WTC11 (cell line): ENCODE measurements around the gene ZNF564. TPM values are rescaled to one million over a fixed set of nuclear protein-coding genes. Genes with fewer than 3 reads are reported as not detected.

ENCODE experiments used
- ATAC-seq: fragments of 200-7000 bp; cut with Tn5 transposase; 2 replicates; pipeline ENCODE4 v1.10.0; 2021; ENCODE audit warnings: mild to moderate bottlenecking, moderate library complexity
- CTCF ChIA-PET: fragments of 300-600 bp; sonication (Branson Sonifier 250); formaldehyde crosslinking; loops from one replicate; lab custom pipeline; 2021; ENCODE audit warnings: antibody characterized with exemption; lab: Charles Lee
- POLR2A ChIA-PET: fragments of 350-600 bp; sonication (Branson Sonifier 250); formaldehyde crosslinking; loops from one replicate; lab custom pipeline; 2021; ENCODE audit warnings: antibody characterized with exemption; lab: Charles Lee
- DNase-seq: peaks from one replicate; pipeline ENCODE4 v3.0.0; 2021; ENCODE audit warnings: low spot score
- H3K27ac Mint-ChIP-seq: 2 replicates; pipeline ENCODE4 v1.8.0; 2021; ENCODE audit warnings: mixed read lengths
- H3K27me3 Mint-ChIP-seq: 2 replicates; pipeline ENCODE4 v1.8.0; 2021; ENCODE audit warnings: low read depth, mild to moderate bottlenecking, moderate library complexity, mixed read lengths
- H3K36me3 Mint-ChIP-seq: 2 replicates; pipeline ENCODE4 v1.8.0; 2021; ENCODE audit warnings: mixed read lengths
- H3K4me1 Mint-ChIP-seq: 2 replicates; pipeline ENCODE4 v1.8.0; 2022; ENCODE audit warnings: mixed read lengths
- H3K4me3 Mint-ChIP-seq: 2 replicates; pipeline ENCODE4 v1.8.0; 2021; ENCODE audit warnings: mild to moderate bottlenecking, moderate library complexity, mixed read lengths
- H3K9me3 Mint-ChIP-seq: 2 replicates; pipeline ENCODE4 v1.8.0; 2021; ENCODE audit warnings: mixed read lengths
- ARID4B ChIP-seq: sonication (generic); formaldehyde crosslinking; IDR thresholded peaks from 2 replicates; pipeline ENCODE4 v1.8.0; 2023; ENCODE audit warnings: missing genetic modification reagents, mild to moderate bottlenecking, borderline replicate concordance
- ATF1 ChIP-seq: sonication (generic); formaldehyde crosslinking; IDR thresholded peaks from 2 replicates; pipeline ENCODE4 v1.8.1; 2023; ENCODE audit warnings: mild to moderate bottlenecking, moderate library complexity, missing genetic modification reagents
- CBFB ChIP-seq: sonication (generic); formaldehyde crosslinking; IDR thresholded peaks from 2 replicates; pipeline ENCODE4 v1.8.1; 2022; ENCODE audit warnings: mild to moderate bottlenecking, low read depth, missing genetic modification reagents
- EMX1 ChIP-seq: fragments of 250-450 bp; sonication (Bioruptor Pico); IDR thresholded peaks from 2 replicates; pipeline ENCODE4 v1.8.0; 2021; ENCODE audit warnings: mild to moderate bottlenecking
- JAZF1 ChIP-seq: fragments of 250-450 bp; sonication (Bioruptor Pico); IDR thresholded peaks from 2 replicates; pipeline ENCODE4 v1.9.0; 2021; ENCODE audit warnings: moderate library complexity, mild to moderate bottlenecking, inconsistent platforms
- NFYB ChIP-seq: sonication (generic); formaldehyde crosslinking; conservative IDR thresholded peaks from 2 replicates; pipeline ENCODE4 v1.8.0; 2022; ENCODE audit warnings: low read depth, missing genetic modification reagents
- TCF7 ChIP-seq: sonication (generic); formaldehyde crosslinking; IDR thresholded peaks from 2 replicates; pipeline ENCODE4 v1.8.0; 2022; ENCODE audit warnings: mild to moderate bottlenecking, low read depth, missing genetic modification reagents, moderate library complexity
- TEAD4 ChIP-seq: sonication (generic); formaldehyde crosslinking; IDR thresholded peaks from 2 replicates; pipeline ENCODE4 v1.8.0; 2022; ENCODE audit warnings: mild to moderate bottlenecking, missing genetic modification reagents
- ZNF138 ChIP-seq: sonication (generic); formaldehyde crosslinking; conservative IDR thresholded peaks from 2 replicates; pipeline ENCODE4 v1.8.1; 2022; ENCODE audit warnings: mild to moderate bottlenecking, moderate library complexity, missing genetic modification reagents
- ZNF219 ChIP-seq: sonication (generic); formaldehyde crosslinking; IDR thresholded peaks from 2 replicates; pipeline ENCODE4 v1.8.0; 2023; ENCODE audit warnings: missing genetic modification reagents, mild to moderate bottlenecking, borderline replicate concordance
- total RNA-seq: library from RNA; stranded (reverse); gene quantifications from 3 replicates; pipeline ENCODE4 v1.2.3, GENCODE V29; 2021
- TF ChIP-seq, protein P1 (sequence below): fragments of 250-450 bp; sonication (Bioruptor Pico); conservative IDR thresholded peaks from 2 replicates; pipeline ENCODE4 v1.9.0; 2021; ENCODE audit warnings: mild to moderate bottlenecking
- TF ChIP-seq, protein P2 (sequence below): sonication (generic); formaldehyde crosslinking; IDR thresholded peaks from 2 replicates; pipeline ENCODE4 v1.8.0; 2022; ENCODE audit warnings: mild to moderate bottlenecking, missing genetic modification reagents
- TF ChIP-seq, protein P3 (sequence below): fragments of 250-450 bp; sonication (Bioruptor Pico); IDR thresholded peaks from 2 replicates; pipeline ENCODE4 v1.9.0; 2021; ENCODE audit warnings: moderate library complexity, mild to moderate bottlenecking, inconsistent platforms, borderline replicate concordance
- TF ChIP-seq, protein P4 (sequence below): sonication (generic); formaldehyde crosslinking; IDR thresholded peaks from 2 replicates; pipeline ENCODE4 v1.8.0; 2023; ENCODE audit warnings: missing genetic modification reagents
- TF ChIP-seq, protein P5 (sequence below): sonication (generic); formaldehyde crosslinking; conservative IDR thresholded peaks from 2 replicates; pipeline ENCODE4 v1.8.1; 2023; ENCODE audit warnings: mild to moderate bottlenecking, low read depth, missing genetic modification reagents, moderate library complexity
- TF ChIP-seq, protein P6 (sequence below): sonication (generic); formaldehyde crosslinking; IDR thresholded peaks from 2 replicates; pipeline ENCODE4 v1.8.1; 2022; ENCODE audit warnings: missing genetic modification reagents, borderline replicate concordance
- TF ChIP-seq, protein P7 (sequence below): fragments of 250-450 bp; sonication (Bioruptor Pico); IDR thresholded peaks from 2 replicates; pipeline ENCODE4 v1.9.0; 2021; ENCODE audit warnings: mild to moderate bottlenecking, borderline replicate concordance

Gene ZNF564
- total RNA-seq, 1 experiment from 2014 or later: 11.1 TPM

GRCh38 chr19:12545267-12545666, 6.0 kb downstream of the ZNF564 start:
- no peak for DNase-seq
- CTCF ChIA-PET: no interaction called here
- ATAC-seq: no peak
- Mint-ChIP-seq H3K4me3 (no peak overlapping the region), H3K27ac (peak overlapping the region; percentile 50; the same call in 1 of the 2 replicates), H3K9me3 (peaks cover 14% of the 10 kb centered on the region), H3K4me1 (peaks cover 15% of the 10 kb centered on the region), H3K36me3 (peaks cover 43% of the 10 kb centered on the region), H3K27me3 (no peaks in the 10 kb centered on the region)
- TF ChIP-seq ATF1 (CRISPR knock-in tag) (no peak), ARID4B (CRISPR knock-in tag) (no peak), TCF7 (no peak), JAZF1 (CRISPR knock-in tag) (no peak), CBFB (CRISPR knock-in tag) (no peak), ZNF219 (CRISPR knock-in tag) (no peak), ZNF138 (CRISPR knock-in tag) (no peak), NFYB (CRISPR knock-in tag) (no peak), EMX1 (CRISPR knock-in tag) (no peak), TEAD4 (CRISPR knock-in tag) (no peak)
- TF ChIP-seq, protein P1, sequence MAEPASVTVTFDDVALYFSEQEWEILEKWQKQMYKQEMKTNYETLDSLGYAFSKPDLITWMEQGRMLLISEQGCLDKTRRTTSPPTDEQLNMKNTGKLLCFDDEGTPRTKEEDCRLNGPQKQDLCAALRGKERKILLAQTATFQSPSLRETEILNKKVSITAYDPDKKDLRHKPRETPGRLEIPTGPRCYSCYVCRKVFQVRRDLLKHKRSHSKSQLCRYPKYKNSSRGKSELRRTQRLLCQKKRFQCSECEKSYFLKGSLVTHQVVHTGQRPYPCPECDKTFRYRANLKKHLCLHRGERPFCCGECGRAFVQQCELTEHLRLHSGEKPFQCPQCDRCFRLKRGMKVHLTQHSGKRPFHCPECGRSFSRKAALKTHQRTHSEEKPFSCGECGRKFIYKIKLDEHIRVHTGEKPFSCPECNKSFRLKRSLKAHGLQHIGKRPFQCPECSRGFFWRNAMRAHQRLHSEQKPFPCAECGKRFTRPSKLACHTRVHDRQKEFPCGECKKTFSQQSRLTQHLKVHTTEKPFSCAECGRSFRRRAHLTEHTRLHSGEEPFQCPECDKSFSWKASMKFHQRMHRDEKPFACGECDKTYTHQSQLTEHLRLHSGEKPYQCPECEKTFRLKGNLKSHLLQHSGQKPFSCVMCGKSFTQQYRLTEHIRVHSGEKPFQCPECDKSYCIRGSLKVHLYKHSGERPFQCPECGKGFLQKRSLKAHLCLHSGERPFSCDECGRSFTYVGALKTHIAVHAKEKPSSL: no peak
- TF ChIP-seq, protein P2, sequence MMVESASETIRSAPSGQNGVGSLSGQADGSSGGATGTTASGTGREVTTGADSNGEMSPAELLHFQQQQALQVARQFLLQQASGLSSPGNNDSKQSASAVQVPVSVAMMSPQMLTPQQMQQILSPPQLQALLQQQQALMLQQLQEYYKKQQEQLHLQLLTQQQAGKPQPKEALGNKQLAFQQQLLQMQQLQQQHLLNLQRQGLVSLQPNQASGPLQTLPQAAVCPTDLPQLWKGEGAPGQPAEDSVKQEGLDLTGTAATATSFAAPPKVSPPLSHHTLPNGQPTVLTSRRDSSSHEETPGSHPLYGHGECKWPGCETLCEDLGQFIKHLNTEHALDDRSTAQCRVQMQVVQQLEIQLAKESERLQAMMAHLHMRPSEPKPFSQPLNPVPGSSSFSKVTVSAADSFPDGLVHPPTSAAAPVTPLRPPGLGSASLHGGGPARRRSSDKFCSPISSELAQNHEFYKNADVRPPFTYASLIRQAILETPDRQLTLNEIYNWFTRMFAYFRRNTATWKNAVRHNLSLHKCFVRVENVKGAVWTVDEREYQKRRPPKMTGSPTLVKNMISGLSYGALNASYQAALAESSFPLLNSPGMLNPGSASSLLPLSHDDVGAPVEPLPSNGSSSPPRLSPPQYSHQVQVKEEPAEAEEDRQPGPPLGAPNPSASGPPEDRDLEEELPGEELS (CRISPR knock-in tag): no peak
- TF ChIP-seq, protein P3, sequence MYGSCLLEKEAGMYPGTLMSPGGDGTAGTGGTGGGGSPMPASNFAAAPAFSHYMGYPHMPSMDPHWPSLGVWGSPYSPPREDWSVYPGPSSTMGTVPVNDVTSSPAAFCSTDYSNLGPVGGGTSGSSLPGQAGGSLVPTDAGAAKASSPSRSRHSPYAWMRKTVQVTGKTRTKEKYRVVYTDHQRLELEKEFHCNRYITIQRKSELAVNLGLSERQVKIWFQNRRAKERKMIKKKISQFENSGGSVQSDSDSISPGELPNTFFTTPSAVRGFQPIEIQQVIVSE (CRISPR knock-in tag): no peak
- TF ChIP-seq, protein P4, sequence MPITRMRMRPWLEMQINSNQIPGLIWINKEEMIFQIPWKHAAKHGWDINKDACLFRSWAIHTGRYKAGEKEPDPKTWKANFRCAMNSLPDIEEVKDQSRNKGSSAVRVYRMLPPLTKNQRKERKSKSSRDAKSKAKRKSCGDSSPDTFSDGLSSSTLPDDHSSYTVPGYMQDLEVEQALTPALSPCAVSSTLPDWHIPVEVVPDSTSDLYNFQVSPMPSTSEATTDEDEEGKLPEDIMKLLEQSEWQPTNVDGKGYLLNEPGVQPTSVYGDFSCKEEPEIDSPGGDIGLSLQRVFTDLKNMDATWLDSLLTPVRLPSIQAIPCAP (CRISPR knock-in tag): no peak
- TF ChIP-seq, protein P5, sequence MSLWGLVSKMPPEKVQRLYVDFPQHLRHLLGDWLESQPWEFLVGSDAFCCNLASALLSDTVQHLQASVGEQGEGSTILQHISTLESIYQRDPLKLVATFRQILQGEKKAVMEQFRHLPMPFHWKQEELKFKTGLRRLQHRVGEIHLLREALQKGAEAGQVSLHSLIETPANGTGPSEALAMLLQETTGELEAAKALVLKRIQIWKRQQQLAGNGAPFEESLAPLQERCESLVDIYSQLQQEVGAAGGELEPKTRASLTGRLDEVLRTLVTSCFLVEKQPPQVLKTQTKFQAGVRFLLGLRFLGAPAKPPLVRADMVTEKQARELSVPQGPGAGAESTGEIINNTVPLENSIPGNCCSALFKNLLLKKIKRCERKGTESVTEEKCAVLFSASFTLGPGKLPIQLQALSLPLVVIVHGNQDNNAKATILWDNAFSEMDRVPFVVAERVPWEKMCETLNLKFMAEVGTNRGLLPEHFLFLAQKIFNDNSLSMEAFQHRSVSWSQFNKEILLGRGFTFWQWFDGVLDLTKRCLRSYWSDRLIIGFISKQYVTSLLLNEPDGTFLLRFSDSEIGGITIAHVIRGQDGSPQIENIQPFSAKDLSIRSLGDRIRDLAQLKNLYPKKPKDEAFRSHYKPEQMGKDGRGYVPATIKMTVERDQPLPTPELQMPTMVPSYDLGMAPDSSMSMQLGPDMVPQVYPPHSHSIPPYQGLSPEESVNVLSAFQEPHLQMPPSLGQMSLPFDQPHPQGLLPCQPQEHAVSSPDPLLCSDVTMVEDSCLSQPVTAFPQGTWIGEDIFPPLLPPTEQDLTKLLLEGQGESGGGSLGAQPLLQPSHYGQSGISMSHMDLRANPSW (CRISPR knock-in tag): no peak
- TF ChIP-seq, protein P6, sequence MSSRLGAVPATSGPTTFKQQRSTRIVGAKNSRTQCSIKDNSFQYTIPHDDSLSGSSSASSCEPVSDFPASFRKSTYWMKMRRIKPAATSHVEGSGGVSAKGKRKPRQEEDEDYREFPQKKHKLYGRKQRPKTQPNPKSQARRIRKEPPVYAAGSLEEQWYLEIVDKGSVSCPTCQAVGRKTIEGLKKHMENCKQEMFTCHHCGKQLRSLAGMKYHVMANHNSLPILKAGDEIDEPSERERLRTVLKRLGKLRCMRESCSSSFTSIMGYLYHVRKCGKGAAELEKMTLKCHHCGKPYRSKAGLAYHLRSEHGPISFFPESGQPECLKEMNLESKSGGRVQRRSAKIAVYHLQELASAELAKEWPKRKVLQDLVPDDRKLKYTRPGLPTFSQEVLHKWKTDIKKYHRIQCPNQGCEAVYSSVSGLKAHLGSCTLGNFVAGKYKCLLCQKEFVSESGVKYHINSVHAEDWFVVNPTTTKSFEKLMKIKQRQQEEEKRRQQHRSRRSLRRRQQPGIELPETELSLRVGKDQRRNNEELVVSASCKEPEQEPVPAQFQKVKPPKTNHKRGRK (CRISPR knock-in tag): no peak
- TF ChIP-seq, protein P7, sequence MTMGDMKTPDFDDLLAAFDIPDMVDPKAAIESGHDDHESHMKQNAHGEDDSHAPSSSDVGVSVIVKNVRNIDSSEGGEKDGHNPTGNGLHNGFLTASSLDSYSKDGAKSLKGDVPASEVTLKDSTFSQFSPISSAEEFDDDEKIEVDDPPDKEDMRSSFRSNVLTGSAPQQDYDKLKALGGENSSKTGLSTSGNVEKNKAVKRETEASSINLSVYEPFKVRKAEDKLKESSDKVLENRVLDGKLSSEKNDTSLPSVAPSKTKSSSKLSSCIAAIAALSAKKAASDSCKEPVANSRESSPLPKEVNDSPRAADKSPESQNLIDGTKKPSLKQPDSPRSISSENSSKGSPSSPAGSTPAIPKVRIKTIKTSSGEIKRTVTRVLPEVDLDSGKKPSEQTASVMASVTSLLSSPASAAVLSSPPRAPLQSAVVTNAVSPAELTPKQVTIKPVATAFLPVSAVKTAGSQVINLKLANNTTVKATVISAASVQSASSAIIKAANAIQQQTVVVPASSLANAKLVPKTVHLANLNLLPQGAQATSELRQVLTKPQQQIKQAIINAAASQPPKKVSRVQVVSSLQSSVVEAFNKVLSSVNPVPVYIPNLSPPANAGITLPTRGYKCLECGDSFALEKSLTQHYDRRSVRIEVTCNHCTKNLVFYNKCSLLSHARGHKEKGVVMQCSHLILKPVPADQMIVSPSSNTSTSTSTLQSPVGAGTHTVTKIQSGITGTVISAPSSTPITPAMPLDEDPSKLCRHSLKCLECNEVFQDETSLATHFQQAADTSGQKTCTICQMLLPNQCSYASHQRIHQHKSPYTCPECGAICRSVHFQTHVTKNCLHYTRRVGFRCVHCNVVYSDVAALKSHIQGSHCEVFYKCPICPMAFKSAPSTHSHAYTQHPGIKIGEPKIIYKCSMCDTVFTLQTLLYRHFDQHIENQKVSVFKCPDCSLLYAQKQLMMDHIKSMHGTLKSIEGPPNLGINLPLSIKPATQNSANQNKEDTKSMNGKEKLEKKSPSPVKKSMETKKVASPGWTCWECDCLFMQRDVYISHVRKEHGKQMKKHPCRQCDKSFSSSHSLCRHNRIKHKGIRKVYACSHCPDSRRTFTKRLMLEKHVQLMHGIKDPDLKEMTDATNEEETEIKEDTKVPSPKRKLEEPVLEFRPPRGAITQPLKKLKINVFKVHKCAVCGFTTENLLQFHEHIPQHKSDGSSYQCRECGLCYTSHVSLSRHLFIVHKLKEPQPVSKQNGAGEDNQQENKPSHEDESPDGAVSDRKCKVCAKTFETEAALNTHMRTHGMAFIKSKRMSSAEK (CRISPR knock-in tag): no peak
- POLR2A ChIA-PET: interaction anchor here (0.6 kb wide), 1 partner anchor 552 kb away, joined by 3 read pairs; no protein-coding TSS in a partner anchor
